ENCODE data around the gene PPP3R1.

The PPP3R1 gene

DNA sequence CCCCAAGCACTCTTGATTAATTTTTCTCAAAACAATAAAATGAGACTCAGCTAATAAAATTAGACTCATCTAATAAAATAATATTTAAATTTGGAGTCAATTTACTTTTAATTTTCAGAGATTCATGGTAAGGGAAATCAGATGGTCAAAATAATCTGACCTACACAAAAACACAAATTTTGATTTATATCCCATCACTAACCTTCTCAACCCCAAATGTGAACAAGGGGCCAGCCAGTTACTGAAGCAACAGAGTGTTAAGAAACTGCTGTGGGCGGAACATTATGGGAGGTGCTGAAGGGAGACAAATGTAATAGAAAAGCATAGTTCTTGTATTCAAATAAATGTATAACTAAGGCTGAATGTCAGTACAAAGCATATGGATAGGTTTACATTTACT, 28.5 kb upstream of the PPP3R1 start:
- H3K27ac Mint-ChIP-seq: no peak overlapping the region
- intact Hi-C loops (cut with micrococcal nuclease): loop anchor here (10.0 kb wide), 1 partner anchor 164 kb away; no protein-coding TSS in a partner anchor
- peaks cover 6% of the 10 kb centered on the region for H3K4me1 Mint-ChIP-seq (ENCODE audit: low read depth)
- no peaks in the 10 kb centered on the region for H3K9me3 Mint-ChIP-seq
- H3K36me3 Mint-ChIP-seq (ENCODE audit: low read depth): no peaks in the 10 kb centered on the region
- no peak overlapping the region for H3K4me3 Mint-ChIP-seq
- no peaks in the 10 kb centered on the region for H3K27me3 Mint-ChIP-seq

GRCh38 chr2:68280348-68280747, 28.0 kb upstream of the PPP3R1 start:
- no peaks in the 10 kb centered on the region for H3K9me3 Mint-ChIP-seq

DNA sequence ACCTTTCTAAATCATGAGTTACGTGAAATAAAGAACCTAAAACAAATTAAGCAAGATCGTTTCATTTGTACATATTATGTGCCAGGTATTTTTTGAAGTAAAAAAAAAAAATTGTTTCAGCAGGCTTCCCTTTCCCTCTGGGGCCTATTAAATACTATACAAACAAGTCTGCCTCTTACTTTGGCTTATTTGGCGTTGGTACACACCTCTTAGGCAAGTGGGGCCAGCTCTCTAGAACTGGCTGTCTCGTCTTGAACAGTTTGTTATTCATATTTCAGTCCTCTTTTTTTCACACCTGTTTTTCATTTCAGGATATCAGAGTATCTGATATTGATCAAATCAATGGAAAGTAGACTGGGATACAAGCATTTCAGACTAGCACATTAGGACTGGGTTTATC, 27.4 kb upstream of the PPP3R1 start:
- H3K4me3 Mint-ChIP-seq: no peak overlapping the region
- intact Hi-C loops (cut with micrococcal nuclease): loop anchor here (10.0 kb wide), 1 partner anchor 165 kb away; no protein-coding TSS in a partner anchor
- no peaks in the 10 kb centered on the region for H3K27me3 Mint-ChIP-seq
- H3K36me3 Mint-ChIP-seq (ENCODE audit: low read depth): no peaks in the 10 kb centered on the region
- H3K9me3 Mint-ChIP-seq: no peaks in the 10 kb centered on the region
- H3K4me1 Mint-ChIP-seq (ENCODE audit: low read depth): peaks cover 6% of the 10 kb centered on the region
- H3K27ac Mint-ChIP-seq: no peak overlapping the region

More at GRCh38 chr2:68280348-68280747, 28.0 kb upstream of the PPP3R1 start:
- Mint-ChIP-seq H3K27ac (no peak overlapping the region), H3K27me3 (no peaks in the 10 kb centered on the region), H3K36me3 (ENCODE audit: low read depth) (no peaks in the 10 kb centered on the region), H3K4me1 (ENCODE audit: low read depth) (peaks cover 6% of the 10 kb centered on the region), H3K4me3 (no peak overlapping the region)
- intact Hi-C loops (cut with micrococcal nuclease): loop anchor here (10.0 kb wide), 1 partner anchor 164 kb away; no protein-coding TSS in a partner anchor

DNA sequence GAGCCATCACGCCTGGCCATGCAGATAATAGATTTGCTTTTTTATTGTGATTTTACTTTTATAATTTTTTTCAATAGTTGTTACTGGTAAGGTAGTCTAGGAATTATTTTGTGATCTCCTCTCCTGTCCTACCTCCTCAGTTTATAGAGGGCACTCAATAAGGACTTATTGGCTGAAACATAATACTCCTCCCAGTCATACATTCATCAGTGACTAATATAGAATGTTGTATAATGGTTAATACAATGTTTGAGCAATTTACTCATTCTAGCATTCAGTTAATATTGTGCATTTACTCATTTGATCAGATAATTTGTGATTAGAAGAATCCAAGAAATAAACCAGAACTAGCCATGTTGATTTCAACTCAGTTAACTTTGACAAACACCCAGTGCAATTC, 25.8 kb upstream of the PPP3R1 start:
- Mint-ChIP-seq H3K36me3 (ENCODE audit: low read depth) (no peaks in the 10 kb centered on the region), H3K4me1 (ENCODE audit: low read depth) (no peaks in the 10 kb centered on the region), H3K4me3 (no peak overlapping the region), H3K27me3 (no peaks in the 10 kb centered on the region), H3K27ac (no peak overlapping the region), H3K9me3 (no peaks in the 10 kb centered on the region)
- intact Hi-C loops (cut with micrococcal nuclease): no loop called here

GRCh38 chr2:68274022-68274421, 21.7 kb upstream of the PPP3R1 start:
- Mint-ChIP-seq H3K36me3 (ENCODE audit: low read depth) (no peaks in the 10 kb centered on the region), H3K9me3 (no peaks in the 10 kb centered on the region), H3K27me3 (no peaks in the 10 kb centered on the region), H3K4me1 (ENCODE audit: low read depth) (peaks cover 11% of the 10 kb centered on the region), H3K4me3 (no peak overlapping the region), H3K27ac (no peak overlapping the region)
- intact Hi-C loops (cut with micrococcal nuclease): no loop called here

DNA sequence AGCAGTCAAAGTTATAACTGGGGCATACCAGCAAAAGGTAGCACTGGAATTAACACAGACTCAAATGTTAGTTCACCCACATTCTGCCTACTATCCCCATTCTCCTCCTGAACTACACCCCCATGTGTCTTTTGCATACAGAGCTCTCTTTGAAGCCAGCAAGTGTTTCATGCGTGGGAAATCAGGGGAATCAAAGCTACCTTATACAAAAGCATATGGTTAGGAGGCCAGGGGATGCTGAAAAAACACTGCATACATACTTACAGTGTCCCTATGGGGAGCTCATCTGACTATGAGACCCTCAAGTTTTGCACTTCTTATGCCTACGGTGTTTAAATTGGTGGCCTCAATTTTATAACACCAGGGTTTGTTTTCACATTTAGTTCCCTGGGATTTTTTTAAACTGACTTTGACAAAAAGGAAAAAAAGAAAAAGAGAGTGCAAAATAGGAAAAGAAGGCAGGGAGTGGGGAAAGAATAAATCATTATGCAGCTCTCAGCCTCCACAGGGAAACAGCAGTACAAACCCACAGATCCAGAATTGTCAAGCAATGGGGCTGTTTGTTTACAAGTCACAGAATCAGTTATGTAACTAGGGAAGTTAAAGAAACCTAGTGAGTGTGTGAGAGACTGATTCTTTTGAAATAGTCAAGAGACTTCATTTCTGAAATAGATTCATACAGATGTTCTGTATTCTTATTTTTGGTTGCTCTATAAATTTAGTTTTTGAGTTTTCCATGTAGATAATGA, 20.1 kb upstream of the PPP3R1 start:
- no peak overlapping the region for H3K4me3 Mint-ChIP-seq
- peaks cover 11% of the 10 kb centered on the region for H3K4me1 Mint-ChIP-seq (ENCODE audit: low read depth)
- H3K9me3 Mint-ChIP-seq: no peaks in the 10 kb centered on the region
- intact Hi-C loops (cut with micrococcal nuclease): no loop called here
- H3K27me3 Mint-ChIP-seq: no peaks in the 10 kb centered on the region
- no peaks in the 10 kb centered on the region for H3K36me3 Mint-ChIP-seq (ENCODE audit: low read depth)
- no peak overlapping the region for H3K27ac Mint-ChIP-seq

- H3K9me3 Mint-ChIP-seq: no peaks in the 10 kb centered on the region
- no peak overlapping the region for H3K4me3 Mint-ChIP-seq
- H3K27ac Mint-ChIP-seq: no peak overlapping the region
- intact Hi-C loops (cut with micrococcal nuclease): no loop called here
- H3K36me3 Mint-ChIP-seq (ENCODE audit: low read depth): no peaks in the 10 kb centered on the region
- H3K27me3 Mint-ChIP-seq: no peaks in the 10 kb centered on the region
- peaks cover 9% of the 10 kb centered on the region for H3K4me1 Mint-ChIP-seq (ENCODE audit: low read depth)
Observed at GRCh38 chr2:68266655-68267054, 14.3 kb upstream of the PPP3R1 start.

DNA sequence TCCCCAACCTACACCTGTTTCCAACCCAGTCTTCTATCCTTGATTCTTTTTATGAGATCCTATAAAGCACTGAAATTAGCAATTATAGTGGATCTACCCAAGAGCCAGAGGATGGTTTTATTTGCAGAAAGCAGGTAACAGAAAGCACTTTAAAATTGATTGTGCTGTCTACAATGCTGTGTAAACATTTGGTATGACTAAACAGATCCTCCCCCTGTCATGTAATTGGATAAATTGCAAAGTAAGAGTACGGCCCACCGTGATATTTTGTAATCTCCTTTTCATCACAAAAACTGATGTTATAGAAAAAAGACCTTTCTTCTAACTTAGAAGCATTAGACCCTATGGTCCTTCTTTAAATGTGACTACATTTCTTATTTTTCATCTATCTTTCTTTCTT, 11.3 kb upstream of the PPP3R1 start:
- Mint-ChIP-seq H3K36me3 (ENCODE audit: low read depth) (no peaks in the 10 kb centered on the region), H3K4me3 (no peak overlapping the region), H3K27me3 (no peaks in the 10 kb centered on the region), H3K9me3 (no peaks in the 10 kb centered on the region), H3K4me1 (ENCODE audit: low read depth) (peaks cover 5% of the 10 kb centered on the region), H3K27ac (no peak overlapping the region)
- intact Hi-C loops (cut with micrococcal nuclease): no loop called here

GRCh38 chr2:68258851-68259250, 6.5 kb upstream of the PPP3R1 start:
- Mint-ChIP-seq H3K9me3 (no peaks in the 10 kb centered on the region), H3K4me1 (ENCODE audit: low read depth) (peaks cover 16% of the 10 kb centered on the region), H3K36me3 (ENCODE audit: low read depth) (no peaks in the 10 kb centered on the region), H3K4me3 (no peak overlapping the region), H3K27ac (no peak overlapping the region), H3K27me3 (no peaks in the 10 kb centered on the region)
- intact Hi-C loops (cut with micrococcal nuclease): no loop called here

DNA sequence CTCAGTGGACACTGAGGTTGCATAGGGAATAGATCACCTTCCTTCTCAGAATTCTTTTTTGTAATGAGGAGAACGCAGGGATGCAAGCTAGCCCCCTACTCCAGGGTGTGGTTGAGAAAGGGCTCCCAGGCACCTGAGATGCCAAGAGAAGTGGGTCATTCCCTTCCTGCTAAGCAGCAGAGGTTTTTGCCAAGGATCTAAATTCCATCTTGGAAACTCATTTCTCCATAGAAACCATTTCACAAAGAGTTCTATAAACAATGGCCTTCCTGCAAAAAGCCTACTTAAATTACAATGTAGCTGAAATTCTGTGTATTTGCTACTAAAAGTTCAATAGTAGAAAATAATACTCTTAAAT, 3.7 kb upstream of the PPP3R1 start:
- H3K36me3 Mint-ChIP-seq (ENCODE audit: low read depth): peaks cover 20% of the 10 kb centered on the region
- peak overlapping the region; percentile 17 for H3K27ac Mint-ChIP-seq
- no peak overlapping the region for H3K4me3 Mint-ChIP-seq
- intact Hi-C loops (cut with micrococcal nuclease): no loop called here
- H3K9me3 Mint-ChIP-seq: no peaks in the 10 kb centered on the region
- no peaks in the 10 kb centered on the region for H3K27me3 Mint-ChIP-seq
- peaks cover 22% of the 10 kb centered on the region for H3K4me1 Mint-ChIP-seq (ENCODE audit: low read depth)

DNA sequence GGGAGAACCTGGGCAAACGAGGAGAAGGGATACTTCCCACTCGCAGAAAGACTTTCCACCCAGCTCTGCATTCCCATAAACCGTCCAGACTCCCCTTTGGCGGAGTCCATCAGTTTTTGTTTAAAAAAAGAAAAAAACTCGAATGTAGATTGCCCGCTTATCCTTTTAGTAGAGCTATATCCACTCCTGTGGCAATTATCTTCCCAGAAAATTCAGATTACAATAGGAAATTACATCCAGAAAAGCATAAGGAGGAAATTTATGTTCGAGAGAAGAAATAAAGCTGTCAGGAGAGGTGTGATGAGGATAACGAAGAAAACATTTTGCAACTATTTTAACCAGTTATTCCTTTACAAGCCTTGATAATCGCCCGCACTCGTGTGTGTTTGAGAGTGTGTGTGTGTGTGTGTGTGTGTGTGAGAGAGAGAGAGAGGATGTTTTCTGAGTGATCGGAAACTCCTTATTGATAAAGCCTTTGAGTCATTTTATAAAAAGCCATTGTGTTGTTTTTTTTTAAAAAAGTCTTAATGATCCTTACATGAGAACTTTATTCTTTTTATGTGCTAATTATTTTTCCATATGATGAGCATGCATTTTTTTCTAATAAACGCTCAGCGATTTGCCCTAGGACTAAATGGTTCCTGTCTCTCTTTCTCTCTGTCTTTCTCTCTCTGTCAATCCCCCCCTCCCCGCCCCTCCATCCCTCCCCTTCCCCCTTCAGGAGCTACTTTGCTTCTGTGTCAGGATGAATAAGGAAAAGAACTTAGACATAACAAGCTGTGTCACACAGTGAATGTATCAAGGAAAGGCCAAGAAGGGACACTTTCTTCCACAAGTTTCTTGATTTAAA, 1.1 kb upstream of the PPP3R1 start:
- Mint-ChIP-seq H3K4me1 (ENCODE audit: low read depth) (peaks cover 35% of the 10 kb centered on the region), H3K36me3 (ENCODE audit: low read depth) (peaks cover 27% of the 10 kb centered on the region), H3K27ac (peak overlapping the region; percentile 97), H3K9me3 (no peaks in the 10 kb centered on the region), H3K4me3 (peak overlapping the region; percentile 99), H3K27me3 (no peaks in the 10 kb centered on the region)
- intact Hi-C loops (cut with micrococcal nuclease): loop anchor here (2.0 to 5.0 kb wide), 2 partner anchors 34 to 97 kb away; partner anchors contain the start of gene PNO1

DNA sequence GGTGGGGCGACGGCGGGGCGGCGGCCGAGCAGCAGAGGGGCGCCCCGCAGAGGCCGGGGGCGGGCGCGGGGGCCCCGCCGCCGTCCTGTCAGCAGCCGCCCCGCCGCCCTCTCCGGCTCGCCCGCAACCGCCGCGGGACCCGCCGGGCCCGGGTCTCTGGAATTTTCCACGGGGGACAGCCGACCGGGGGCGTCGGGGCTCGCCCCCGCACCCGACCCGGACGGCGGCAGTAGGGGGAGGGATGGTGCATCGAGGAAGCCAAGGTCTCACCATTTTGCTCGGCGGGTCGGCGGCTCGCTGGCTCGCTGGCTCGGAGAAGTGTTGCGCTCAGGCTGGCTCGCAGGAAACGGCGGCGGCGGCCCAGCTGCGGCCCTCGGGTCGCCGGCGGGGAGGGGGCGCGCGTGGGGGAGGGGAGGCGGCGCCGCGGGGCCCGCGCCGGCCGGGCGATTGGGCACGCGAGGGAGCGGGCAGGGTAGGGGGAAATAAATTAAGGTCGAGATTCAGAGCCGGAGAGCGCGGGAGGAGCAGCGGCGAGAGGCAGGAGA, 405 bp downstream of the PPP3R1 start:
- intact Hi-C loops (cut with micrococcal nuclease): loop anchor here (2.0 to 5.0 kb wide), 2 partner anchors 35 to 95 kb away; partner anchors contain the start of gene PNO1
- H3K4me1 Mint-ChIP-seq (ENCODE audit: low read depth): peaks cover 34% of the 10 kb centered on the region
- peak overlapping the region; percentile 97 for H3K27ac Mint-ChIP-seq
- no peaks in the 10 kb centered on the region for H3K9me3 Mint-ChIP-seq
- H3K36me3 Mint-ChIP-seq (ENCODE audit: low read depth): peaks cover 27% of the 10 kb centered on the region
- H3K4me3 Mint-ChIP-seq: peak overlapping the region; percentile 99
- no peaks in the 10 kb centered on the region for H3K27me3 Mint-ChIP-seq

DNA sequence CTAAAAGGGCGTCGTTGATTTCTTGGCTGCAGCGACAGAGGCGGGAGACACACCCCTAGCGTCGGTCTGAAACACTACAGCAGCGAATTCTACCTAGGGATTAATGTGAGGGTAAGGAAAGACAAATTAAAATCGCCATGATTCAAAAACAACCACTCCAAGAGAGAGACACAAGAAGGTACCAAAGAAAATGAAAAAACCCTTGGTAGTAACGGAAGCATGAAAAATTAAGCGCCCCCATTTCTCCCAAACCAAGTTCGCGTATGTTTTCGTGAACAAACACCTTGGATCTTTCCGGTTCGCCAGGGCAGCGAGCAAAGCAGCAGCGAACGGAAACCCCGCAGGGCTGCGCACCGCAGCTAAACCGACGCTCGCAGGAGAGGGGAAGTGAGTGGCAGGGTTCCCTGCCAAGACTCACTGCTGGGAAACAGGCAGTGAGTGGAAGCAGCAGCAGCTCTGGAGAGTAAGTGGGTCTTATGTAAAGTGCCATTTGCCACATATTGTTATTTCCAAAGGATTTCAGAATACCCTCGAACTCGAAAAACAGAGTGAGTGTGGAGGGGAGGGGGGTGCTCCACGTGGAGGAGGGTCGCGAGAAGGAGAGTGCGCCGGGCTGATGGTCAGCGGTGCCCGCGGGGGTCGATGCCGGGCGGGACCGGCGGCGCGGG, 1.0 kb downstream of the PPP3R1 start:
- H3K9me3 Mint-ChIP-seq: no peaks in the 10 kb centered on the region
- peak overlapping the region; percentile 94 for H3K4me3 Mint-ChIP-seq
- no peaks in the 10 kb centered on the region for H3K27me3 Mint-ChIP-seq
- peaks cover 30% of the 10 kb centered on the region for H3K4me1 Mint-ChIP-seq (ENCODE audit: low read depth)
- peak overlapping the region; percentile 97 for H3K27ac Mint-ChIP-seq
- peaks cover 27% of the 10 kb centered on the region for H3K36me3 Mint-ChIP-seq (ENCODE audit: low read depth)
- intact Hi-C loops (cut with micrococcal nuclease): loop anchor here (5.0 kb wide), 1 partner anchor 36 kb away; no protein-coding TSS in a partner anchor

Data from dendritic cell treated with granulocyte-macrophage colony-stimulating factor and Interleukin-4, amounts not matched to agents 40 ng/mL and 50 ng/mL, for 4 days (primary cell).